ENCODE results near the gene MAPKAPK2.
A peak's percentile ranks its signal among the peaks of the same experiment; 100 is the strongest.

MAPKAPK2 gene

GRCh38 chr1:206714331-206715058 is 29.8 kb downstream of the MAPKAPK2 start:
- Histone ChIP-seq H3K4me3 (no peak overlapping the region), H3K27ac (peak overlapping the region; percentile 28 to 40), H3K4me1 (peaks cover 0 to 77% (median 49%) of the 10 kb centered on the region in 4 donors), H3K36me3 (no peaks in the 10 kb centered on the region), H3K27me3 (no peaks in the 10 kb centered on the region), H3K9me3 (no peaks in the 10 kb centered on the region)
- intact Hi-C loops (cut with DNase I; ENCODE audit: low total_unique reads): no loop called here
- no peak for TF ChIP-seq CTCF (IDR thresholded peaks at IDR 0.05)
- DNase-seq: no peak

- Histone ChIP-seq H3K4me1 (peaks cover 0 to 74% (median 46%) of the 10 kb centered on the region in 4 donors), H3K4me3 (no peak overlapping the region), H3K27ac (peak overlapping the region; percentile 28 to 40), H3K27me3 (no peaks in the 10 kb centered on the region), H3K9me3 (no peaks in the 10 kb centered on the region), H3K36me3 (no peaks in the 10 kb centered on the region)
- no peak for DNase-seq
- TF ChIP-seq CTCF (IDR thresholded peaks at IDR 0.05): no peak
- intact Hi-C loops (cut with DNase I; ENCODE audit: low total_unique reads): no loop called here
Observed at GRCh38 chr1:206715120-206715519, 30.4 kb downstream of the MAPKAPK2 start.

GRCh38 chr1:206715552-206716158 is 30.9 kb downstream of the MAPKAPK2 start:
- intact Hi-C loops (cut with DNase I; ENCODE audit: low total_unique reads): no loop called here
- H3K27ac ChIP-seq: peak overlapping the region; percentile 28 to 40
- TF ChIP-seq CTCF (IDR thresholded peaks at IDR 0.05): no peak
- H3K4me1 ChIP-seq: peaks cover 0 to 75% (median 44%) of the 10 kb centered on the region in 4 donors
- no peaks in the 10 kb centered on the region for H3K27me3 ChIP-seq
- no peaks in the 10 kb centered on the region for H3K36me3 ChIP-seq
- DNase-seq: no peak
- no peak overlapping the region for H3K4me3 ChIP-seq
- H3K9me3 ChIP-seq: no peaks in the 10 kb centered on the region

GRCh38 chr1:206716159-206716869 is 31.6 kb downstream of the MAPKAPK2 start:
- peaks cover 0 to 73% (median 44%) of the 10 kb centered on the region in 4 donors for H3K4me1 ChIP-seq
- H3K9me3 ChIP-seq: no peaks in the 10 kb centered on the region
- no peak overlapping the region for H3K4me3 ChIP-seq
- intact Hi-C loops (cut with DNase I; ENCODE audit: low total_unique reads): no loop called here
- DNase-seq: no peak
- no peaks in the 10 kb centered on the region for H3K36me3 ChIP-seq
- no peaks in the 10 kb centered on the region for H3K27me3 ChIP-seq
- no peak for TF ChIP-seq CTCF (IDR thresholded peaks at IDR 0.05)
- H3K27ac ChIP-seq: peak overlapping the region in 1 of 2 donors; percentile 40

- no peaks in the 10 kb centered on the region for H3K36me3 ChIP-seq
- intact Hi-C loops (cut with DNase I; ENCODE audit: low total_unique reads): no loop called here
Observed at GRCh38 chr1:206716870-206717673, 32.4 kb downstream of the MAPKAPK2 start.

More at GRCh38 chr1:206716870-206717673, 32.4 kb downstream of the MAPKAPK2 start:
- DNase-seq: no peak
- TF ChIP-seq CTCF (IDR thresholded peaks at IDR 0.05): no peak
- no peak overlapping the region for H3K27ac ChIP-seq
- H3K27me3 ChIP-seq: no peaks in the 10 kb centered on the region
- peaks cover 0 to 77% (median 46%) of the 10 kb centered on the region in 4 donors for H3K4me1 ChIP-seq
- H3K9me3 ChIP-seq: no peaks in the 10 kb centered on the region
- H3K4me3 ChIP-seq: no peak overlapping the region

All from tibial artery (tissue), 4 donors.